Measurements from ENCODE around the gene CGB1.

CGB1 gene

DNA sequence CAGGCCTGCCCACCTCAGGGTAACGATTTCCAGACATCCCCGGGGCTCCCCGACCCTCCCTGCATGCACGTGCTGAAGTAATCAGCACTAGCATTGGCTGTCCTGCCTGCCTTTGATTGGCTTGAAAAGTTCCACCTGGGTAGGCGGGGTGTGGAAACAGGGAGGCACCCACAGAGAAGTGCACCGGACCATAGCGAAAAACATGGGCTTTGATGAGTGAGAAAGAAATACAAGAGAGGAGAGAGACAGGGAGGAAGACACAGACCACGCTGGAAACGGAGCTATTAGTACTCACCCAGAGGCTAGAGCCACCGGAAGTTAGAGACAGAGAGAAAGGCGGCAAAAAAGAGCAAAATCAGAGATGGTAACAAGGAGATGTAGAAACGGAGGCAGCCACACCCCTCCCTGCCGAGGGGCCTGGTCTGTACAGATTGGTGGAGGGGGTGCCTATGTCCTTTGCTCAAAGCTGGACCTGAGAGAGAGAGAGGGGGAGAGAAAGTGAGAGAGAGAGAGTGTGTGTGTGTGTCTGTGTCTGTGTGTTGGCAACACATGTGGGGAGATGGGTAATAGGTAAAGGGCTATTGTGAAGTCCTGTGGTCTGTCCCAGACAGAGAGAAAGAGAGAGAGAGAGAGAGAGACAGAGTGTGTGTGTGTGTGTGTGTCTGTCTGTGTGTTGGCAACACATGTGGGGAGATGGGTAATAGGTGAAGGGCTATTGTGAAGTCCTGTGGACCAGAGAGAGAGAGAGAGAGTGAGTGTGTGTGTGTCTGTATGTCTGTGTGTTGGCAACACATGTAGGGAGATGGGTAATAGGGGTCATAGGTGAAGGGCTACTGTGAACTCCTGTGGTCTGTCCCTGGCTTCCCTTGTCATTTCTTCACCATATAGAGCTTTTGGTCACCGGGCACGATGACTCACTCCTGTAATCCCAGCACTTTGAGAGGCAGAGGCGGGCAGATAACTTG is 15.5 kb downstream of the CGB1 start:
- DNase-seq: peak in 1 of 3 experiments; percentile 26

DNA sequence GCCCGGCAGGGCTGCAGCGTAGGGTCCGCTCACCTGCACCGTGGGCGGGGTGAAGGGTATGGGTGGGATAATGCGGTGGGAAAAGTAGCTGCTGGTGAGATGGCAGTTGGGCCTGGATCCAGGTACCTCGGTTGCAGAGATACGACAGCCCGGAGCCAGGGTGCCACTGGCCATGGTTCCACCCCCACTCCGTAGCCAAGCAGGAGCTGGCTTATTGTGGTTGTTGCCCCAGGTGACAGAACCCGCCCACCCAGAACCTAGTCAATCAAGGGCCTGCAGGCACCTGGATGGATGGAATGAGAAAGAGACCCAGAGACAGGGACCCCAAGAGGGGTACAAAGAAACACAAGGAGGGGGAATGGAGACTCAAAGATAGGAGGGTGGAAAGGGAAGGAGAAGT is 16.4 kb downstream of the CGB1 start:
- peak in 1 of 3 experiments; percentile 17 for DNase-seq

DNA sequence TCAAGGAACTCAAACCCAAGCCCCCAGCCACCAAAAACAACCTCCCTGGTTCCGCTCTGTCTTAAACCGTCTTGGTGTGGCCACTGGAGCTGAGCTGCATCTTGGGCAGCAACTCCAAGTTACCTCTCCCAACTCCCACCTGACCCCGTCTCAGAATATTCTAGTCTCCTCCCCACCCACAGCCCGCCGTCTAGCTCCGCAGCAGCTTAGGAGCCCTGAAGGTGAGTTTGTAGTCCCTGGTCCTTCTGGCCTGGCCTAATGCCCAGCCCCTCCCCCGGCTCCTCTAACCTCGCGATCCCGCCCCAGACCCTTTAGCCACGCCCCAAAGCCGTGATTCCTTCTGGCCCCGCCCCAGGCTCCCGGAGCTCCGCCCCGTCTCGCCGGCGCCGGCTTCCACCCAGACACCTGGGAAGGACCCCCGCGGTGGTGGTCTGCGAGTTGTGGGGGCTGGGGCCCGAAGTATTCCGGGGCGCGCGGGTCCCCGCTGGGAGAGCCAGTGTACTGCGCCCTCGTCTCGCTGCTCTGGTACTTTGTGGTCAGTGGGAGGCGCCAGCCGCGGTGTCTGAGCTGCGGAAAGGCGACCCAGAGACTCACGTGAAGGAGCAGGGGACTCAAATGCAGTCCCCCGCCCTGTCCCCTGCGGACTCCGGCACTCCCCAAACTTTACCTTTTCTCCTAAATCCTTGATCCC is 17.3 kb downstream of the CGB1 start:
- DNase-seq: peak; percentile 38 to 87 (median 63)

DNA sequence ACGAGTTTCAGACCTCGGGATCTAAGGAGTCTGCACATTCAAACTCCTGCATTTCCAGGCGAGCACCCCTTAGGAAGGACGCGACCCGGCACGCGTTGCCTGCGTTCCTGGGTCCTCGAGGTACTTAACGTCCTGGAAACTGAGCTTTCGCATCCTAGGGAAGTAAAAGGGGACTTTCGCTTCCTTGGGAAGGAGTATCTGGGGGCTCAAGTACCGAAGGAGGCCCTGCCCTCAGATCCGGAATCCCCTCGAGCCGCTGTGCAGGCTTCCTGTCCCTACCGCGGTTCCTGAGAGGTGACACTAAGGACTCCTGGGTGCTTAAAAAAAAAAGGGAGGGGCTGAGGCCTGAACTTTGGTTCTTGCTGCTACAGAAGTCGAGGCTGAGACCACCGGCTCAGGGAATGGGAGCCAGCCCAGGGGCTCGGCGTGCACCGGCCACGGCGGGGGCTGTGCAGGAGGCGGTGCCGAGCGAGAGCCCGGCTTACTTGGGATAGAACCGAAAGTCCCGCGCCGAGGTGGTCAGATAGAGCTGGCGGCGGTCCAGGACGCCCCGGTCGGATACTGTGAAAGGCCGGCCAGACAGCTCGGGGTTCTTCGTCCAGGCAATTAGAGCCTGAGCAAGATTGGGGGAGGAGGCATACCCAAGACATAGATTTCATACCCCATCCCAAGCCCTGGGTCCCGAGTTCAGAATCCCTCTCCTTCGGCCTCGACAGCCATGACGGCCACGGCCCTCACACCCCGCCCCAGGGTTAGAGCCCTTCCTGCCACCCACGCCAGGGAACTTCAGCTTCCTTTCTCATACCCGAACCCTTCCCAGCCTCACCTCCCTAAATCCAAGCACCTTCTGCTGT is 18.1 kb downstream of the CGB1 start:
- DNase-seq: peak in 1 of 3 experiments; percentile 47

DNA sequence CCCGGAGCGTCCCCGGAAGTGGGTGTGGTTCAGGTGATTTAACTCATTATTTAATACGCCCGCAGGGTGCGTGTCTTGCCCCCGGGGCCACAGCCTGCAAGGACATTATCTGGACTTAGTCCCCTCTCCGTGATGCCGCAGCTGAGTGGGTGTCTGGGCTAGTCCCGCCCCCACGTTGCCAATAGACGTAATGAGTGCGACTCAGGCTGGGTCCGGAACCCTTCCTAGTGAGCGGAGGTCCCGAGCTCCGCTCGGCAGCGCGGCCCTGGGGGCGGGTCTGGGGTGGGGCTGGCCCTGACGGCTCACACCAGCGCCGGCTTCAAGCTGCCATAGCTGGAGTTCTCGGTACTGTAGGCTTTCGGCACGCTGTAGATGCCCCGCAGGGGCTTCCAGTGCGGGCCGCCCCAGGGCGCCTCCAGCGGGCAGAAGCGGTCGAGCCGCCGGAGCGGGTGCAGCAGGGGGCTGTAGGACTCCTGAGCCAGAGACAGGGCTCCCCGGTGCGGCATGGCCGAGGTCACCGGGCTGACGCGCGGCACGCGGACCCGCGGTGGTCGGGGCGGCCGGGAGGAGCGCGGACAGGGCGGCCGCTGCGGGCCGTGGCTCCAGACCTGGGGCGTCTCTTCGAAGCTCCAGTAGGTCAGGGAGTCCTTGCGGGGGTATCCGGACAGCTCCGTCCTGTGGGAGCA is 18.9 kb downstream of the CGB1 start:
- DNase-seq: peak; percentile 26 to 72 (median 60)

DNA sequence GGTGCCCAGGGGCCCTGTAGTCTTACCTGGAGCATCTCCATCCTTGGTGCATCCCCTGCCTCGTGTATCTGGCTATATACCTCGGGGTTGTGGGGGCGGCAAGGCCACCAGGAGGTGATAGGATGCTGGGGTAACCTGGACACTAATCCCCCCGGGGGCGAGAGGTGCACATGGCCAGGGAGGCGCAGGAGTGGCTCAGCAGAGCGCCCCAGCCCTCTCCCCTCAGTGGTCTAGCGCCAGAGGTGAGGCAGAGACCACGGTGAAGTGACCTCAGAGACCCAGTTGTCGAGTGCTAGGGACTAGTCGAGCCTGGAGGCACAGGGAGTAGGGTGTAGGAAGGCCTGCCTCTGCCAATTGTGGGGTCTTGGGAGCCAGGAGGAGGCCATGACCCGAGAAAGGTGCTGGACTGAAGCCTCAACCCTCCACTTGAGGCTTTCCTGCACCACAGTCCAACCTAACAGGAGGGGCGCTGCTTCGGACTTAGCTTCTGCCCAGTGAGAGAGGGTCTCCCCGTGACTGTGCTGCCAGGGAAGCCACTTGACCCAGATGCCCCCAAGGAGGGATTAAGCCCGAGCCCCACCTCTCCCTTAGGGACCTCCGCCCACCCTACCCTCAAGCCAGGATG is 19.5 kb downstream of the CGB1 start, which contains the start of gene LHB:
Gene LHB (minus strand): TSS at position 51 of the 625 bp plus-strand sequence. CDS start 10 bp downstream, at position 41.
- DNase-seq: no peak

DNA sequence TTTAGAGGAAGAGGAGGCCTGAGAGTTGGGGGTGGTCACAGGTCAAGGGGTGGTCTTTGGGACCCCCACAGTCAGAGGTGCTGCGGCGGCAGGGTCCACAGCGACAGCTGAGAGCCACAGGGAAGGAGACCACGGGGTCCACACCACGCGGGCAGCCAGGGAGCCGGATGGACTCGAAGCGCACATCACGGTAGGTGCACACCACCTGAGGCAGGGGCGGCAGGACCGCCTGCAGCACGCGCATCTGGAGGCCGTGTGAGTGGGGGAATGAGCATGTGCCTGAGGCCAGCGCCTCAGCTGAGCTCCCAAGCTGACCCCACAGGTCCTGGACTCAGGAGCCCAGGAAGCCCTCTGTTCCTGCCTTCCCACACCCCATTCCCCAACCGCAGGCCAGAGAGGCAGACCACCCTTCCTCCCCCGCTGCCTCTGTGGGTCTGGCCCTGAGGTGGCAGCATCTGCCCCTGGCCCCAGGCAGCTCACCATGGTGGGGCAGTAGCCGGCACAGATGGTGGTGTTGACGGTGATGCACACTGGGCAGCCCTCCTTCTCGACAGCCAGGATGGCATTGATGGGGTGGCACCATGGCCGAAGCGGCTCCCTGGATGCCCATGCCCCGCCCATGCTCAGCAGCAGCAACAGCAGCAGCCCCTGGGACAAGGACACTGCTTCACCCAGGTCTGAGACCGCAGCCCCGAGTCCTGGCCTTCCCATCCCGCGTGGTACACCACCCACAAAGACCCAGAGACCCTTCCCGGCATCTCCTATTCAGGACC is 20.4 kb downstream of the CGB1 start:
- no peak for DNase-seq

DNA sequence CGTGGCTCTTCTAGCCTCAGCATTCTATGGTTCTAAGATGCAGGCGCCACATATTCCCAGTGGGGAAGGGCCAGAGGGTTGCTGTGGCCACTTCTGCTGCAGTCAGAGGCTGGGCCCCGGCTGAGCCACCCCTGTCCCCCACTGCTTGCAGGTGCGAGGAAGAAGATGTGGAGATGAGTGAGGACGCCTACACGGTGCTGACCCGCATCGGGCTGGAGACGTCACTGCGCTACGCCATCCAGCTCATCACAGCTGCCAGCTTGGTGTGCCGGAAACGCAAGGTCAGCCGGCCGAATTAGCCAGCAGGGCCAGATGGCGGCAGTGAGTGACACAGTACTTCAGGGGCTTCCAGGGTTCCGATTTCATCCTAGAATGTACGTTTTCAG is 21.8 kb downstream of the CGB1 start:
- no peak for DNase-seq

DNA sequence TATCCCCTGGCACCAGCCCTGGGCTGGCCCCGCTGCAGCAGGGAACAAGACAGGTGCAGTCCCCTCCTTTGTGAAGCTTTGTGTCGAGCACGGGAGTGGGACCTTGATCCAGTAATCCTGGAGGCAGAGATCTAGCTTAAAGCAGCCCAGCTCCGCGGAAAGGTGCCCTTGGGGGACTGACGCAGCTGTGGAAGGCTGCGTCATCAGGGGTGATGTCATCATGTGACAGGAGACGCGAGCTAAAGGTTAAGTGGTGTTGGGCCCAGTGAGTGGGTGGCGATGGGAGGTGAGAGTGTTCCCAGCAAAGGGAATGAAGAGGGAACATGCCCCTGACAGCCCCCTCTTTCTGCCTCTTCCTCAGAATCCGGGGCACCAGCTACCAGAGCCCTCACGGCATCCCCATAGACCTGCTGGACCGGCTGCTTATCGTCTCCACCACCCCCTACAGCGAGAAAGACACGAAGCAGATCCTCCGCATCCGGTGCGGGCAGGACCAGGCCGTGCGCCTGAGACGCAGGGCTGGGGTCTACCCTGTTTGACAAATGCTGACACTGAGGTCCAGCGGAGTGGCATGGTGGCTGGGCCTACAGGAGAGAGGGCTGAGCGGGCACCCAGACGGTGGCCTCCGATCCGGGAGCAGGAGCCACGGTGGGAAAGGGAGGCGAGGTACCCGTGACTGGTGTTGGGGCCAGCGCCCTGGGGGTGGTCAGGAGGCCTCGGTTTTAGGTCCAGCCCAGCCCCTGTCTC is 22.4 kb downstream of the CGB1 start:
- DNase-seq: no peak

DNA sequence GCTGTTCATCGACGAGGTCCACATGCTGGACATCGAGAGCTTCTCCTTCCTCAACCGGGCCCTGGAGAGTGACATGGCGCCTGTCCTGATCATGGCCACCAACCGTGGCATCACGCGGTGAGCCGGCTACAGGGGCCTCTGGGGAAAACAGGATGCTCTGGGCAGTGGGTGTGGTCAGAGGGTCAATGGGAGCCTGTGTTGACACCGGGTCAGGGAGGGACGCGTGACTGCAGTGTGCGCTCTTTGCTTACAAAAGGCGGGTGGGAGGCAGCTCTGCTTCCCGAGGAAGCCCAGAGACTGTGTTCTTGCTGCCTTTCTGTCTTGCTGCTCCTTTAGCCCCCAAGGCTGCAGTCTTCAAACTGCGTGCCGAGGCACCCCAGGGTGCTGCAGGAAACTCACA is 25.5 kb downstream of the CGB1 start:
- no peak for DNase-seq

DNA sequence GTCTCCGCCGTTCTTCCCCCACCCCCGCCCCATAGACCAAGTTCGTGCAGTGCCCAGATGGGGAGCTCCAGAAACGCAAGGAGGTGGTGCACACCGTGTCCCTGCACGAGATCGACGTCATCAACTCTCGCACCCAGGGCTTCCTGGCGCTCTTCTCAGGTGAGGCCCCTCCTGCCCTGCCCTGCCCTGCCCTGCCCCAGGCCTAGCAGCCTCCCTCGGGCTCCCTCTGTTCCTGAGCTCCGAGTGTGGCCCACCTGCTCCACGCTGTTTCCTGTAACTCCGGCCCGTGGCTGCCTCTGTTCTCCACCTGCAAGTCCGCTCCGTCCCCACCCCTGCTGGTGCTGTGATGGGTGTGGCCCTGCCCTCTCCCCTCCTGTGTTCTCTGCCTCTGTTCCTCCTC is 26.2 kb downstream of the CGB1 start:
- no peak for DNase-seq

DNA sequence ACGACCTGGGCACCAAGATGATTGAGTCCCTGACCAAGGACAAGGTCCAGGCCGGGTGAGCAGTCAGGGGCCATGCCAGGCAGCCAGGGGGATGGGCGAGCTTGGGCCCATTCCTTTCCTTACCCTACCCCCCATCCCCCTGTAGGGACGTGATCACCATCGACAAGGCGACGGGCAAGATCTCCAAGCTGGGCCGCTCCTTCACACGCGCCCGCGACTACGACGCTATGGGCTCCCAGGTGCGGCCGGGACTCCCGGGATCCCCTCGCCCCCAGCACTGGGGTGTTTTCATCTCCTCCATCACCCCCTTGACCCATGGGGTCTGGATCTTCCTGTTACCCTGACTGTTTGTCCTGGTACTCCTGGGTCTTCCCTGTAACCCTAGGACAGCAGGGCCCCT is 26.9 kb downstream of the CGB1 start:
- no peak for DNase-seq

DNA sequence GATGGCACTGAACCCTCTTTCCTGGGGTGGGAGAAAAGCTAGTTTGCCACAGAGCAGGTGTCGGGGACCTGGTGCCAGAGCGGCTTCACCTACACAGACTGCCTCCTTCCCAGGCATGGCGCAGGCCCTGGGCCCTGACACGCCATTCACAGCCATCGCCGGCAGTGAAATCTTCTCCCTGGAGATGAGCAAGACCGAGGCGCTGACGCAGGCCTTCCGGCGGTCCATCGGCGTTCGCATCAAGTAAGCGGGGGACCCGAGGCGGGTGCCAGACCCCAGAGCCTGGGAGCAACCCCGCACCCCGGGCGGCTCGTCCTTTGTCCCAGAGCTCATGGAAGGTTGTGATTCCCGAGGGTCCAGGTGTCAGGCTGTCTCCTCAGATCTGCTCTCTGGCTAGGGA is 29.8 kb downstream of the CGB1 start:
- DNase-seq: no peak

DNA sequence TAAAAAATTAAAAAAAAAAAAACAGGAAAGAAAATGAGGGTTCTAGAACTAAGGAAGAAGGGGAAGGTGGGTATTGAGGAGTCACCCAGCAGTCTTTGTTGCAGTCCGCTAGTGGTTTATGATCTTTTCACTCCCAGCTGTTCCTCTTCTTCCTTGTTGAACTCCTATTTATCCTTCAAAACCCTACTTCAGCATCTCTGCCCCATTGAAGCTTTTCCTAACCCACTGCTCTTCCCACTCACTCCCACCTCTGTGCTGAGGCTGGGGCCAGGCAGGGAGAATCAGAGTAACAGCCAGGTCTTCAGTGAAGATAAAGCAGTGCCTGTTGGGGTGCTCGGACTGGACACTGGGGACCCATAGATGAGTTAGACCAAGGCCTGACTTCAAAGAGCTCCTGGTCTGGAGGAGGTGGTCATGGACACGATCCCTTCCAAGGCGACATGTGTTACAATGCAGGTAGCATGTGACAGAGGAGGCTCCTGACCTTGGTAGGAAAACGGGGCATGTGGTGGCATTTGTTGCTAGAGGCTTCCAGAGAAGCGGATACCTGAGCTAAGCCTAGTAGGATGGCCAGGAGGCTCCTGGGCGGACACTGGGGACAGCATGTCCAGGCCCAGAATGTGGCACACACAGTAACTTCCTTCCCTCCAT is 31.6 kb downstream of the CGB1 start:
- DNase-seq: no peak

DNA sequence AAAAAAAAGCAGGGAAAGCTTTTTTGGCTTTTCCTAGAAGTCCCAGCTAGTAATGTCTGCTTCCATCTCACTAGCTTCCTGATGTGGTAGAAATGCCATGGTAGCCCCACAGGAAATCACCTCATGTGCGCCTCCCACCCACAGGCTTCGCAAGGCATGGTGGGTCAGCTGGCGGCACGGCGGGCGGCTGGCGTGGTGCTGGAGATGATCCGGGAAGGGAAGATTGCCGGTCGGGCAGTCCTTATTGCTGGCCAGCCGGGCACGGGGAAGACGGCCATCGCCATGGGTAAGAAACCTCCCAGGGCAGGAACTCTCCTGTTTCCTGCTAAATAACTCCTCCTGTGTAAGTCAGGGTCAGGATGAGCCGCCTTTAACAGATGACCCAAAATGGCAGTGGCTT is 32.6 kb downstream of the CGB1 start:
- no peak for DNase-seq

DNA sequence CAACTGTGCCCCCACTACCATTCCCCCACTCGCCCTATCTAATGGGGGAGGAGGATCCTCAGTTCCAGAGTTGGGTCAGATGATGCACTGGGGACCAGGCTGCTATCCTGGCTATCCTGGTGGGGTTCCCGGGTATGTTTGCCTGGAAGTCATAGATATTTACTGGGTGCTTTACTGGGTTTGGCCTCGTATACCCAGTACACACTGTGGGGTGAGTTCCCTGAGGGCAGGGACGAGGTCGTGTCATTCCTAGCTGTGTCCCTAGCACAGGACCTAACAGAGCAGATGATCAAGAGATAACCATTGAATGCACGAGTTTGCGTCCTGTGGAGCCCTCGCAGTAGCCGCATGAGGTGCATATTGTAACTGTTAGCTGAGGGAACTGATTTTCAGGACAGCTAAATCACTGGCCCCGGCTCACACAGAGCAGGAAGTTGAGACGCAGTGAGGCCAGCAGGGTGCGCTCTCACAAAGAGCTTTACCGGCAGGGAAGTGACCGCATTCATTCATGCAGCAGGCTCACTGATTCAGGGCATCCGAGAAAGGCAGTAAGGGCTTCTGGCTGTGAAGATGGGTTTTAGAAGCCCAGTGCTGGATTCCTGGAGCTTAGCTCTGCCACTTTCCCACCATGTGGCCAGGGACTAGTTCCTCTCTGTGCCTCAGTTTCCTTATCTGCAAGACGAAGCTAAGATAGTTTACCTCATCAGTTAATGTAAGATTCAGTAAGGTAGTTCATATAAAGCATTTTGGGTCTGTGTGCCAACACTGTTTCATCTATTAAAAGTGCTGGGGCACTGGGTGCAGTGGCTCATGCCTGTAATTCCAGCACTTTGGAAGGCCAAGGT is 37.0 kb downstream of the CGB1 start:
- no peak for DNase-seq

DNA sequence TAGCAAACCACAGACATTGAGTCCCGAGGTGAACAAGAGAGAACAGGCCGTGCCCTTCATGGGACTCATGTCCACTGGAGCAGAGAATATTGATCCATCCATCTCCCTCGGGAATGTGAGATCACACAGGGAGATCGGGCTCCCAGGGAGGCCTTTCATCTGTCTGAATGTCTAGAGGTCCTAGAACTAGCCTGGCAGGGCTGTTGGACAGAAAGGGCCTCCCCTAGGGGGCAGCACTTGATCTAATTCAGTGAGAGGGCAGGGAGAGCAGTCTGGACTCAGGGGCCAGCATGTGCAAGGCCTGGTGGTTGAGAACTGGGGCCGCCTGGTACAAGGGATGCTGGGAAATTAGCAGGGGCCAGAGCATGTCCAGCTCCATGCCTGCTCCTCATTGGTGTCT is 38.7 kb downstream of the CGB1 start:
- peak in 2 of 3 experiments; percentile 27 to 62 for DNase-seq

DNA sequence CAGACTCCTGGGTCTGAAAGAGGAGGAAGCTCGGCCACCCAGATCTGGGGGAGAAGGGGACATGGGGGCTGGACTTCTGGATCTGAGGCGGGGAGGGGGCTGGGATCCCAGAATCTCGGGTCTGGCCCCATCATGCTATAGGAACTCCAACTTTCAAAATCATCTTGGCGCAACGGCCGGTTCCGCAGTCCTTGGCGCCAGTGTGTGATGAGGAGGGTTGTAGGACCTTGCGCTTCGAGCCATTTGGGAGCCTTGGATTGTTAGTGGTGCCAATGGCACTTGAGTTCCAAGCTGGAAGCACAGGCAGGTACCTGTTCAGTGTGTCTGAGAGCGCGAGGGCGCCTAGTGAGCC is 42.7 kb downstream of the CGB1 start:
- DNase-seq: no peak
